ENCODE measurements around the gene E4F1. TPM values are rescaled to one million over a fixed set of nuclear protein-coding genes. Genes with fewer than 3 reads are reported as not detected.
A peak's percentile ranks its signal among the peaks of the same experiment; 100 is the strongest.
"Not testable (repeated sequence)": the region's sequence is repeated elsewhere in the genome, so short reads cannot be mapped to it uniquely, and the experiment has no call there.

Gene E4F1
- total RNA-seq, 1 donor from 2014 or later, result 28.6 TPM

GRCh38 chr16:2251296-2252111 lies 28.1 kb downstream of the E4F1 start, which contains the start of gene ECI1:
Gene ECI1 (minus strand): TSS chr16:2251587. CDS start chr16:2251566, 21 bp downstream.
- no peaks in the 10 kb centered on the region for H3K36me3 ChIP-seq (ENCODE audit: control insufficient read depth, insufficient read depth, low read length)
- H3K27me3 ChIP-seq (ENCODE audit: control insufficient read depth, insufficient read depth, low read length), result no peaks in the 10 kb centered on the region
- TF ChIP-seq CTCF (IDR thresholded peaks at IDR 0.05; ENCODE audit: insufficient read depth, low read length, poor library complexity, severe bottlenecking), result peak; percentile 76
- peak; percentile 50 for DNase-seq (ENCODE audit: low read depth)
- peak within 1 kb of the TSS; percentile 52 for H3K4me3 ChIP-seq (ENCODE audit: low read depth, low read length)

- no peaks in the 10 kb centered on the region for H3K36me3 ChIP-seq (ENCODE audit: control insufficient read depth, insufficient read depth, low read length)
- H3K27me3 ChIP-seq (ENCODE audit: control insufficient read depth, insufficient read depth, low read length), result no peaks in the 10 kb centered on the region
- DNase-seq (ENCODE audit: low read depth), result no peak
- TF ChIP-seq CTCF (IDR thresholded peaks at IDR 0.05; ENCODE audit: insufficient read depth, low read length, poor library complexity, severe bottlenecking), result no peak
- H3K4me3 ChIP-seq (ENCODE audit: low read depth, low read length), result no peak overlapping the region
Measured at GRCh38 chr16:2252806-2253148, 29.4 kb downstream of the E4F1 start.

GRCh38 chr16:2253293-2253692 lies 29.9 kb downstream of the E4F1 start:
- Histone ChIP-seq H3K4me3 (ENCODE audit: low read depth, low read length) (no peak overlapping the region), H3K36me3 (ENCODE audit: control insufficient read depth, insufficient read depth, low read length) (no peaks in the 10 kb centered on the region), H3K27me3 (ENCODE audit: control insufficient read depth, insufficient read depth, low read length) (no peaks in the 10 kb centered on the region)
- DNase-seq (ENCODE audit: low read depth), result no peak
- TF ChIP-seq CTCF (IDR thresholded peaks at IDR 0.05; ENCODE audit: insufficient read depth, low read length, poor library complexity, severe bottlenecking), result no peak

- H3K4me3 ChIP-seq (ENCODE audit: low read depth, low read length), result no peak overlapping the region
- H3K36me3 ChIP-seq (ENCODE audit: control insufficient read depth, insufficient read depth, low read length), result no peaks in the 10 kb centered on the region
- H3K27me3 ChIP-seq (ENCODE audit: control insufficient read depth, insufficient read depth, low read length), result no peaks in the 10 kb centered on the region
- TF ChIP-seq CTCF (IDR thresholded peaks at IDR 0.05; ENCODE audit: insufficient read depth, low read length, poor library complexity, severe bottlenecking), result no peak
- no peak for DNase-seq (ENCODE audit: low read depth)
Measured at GRCh38 chr16:2256531-2257140, 33.2 kb downstream of the E4F1 start.

GRCh38 chr16:2257726-2258125 lies 34.3 kb downstream of the E4F1 start:
- no peak for DNase-seq (ENCODE audit: low read depth)
- H3K36me3 ChIP-seq (ENCODE audit: control insufficient read depth, insufficient read depth, low read length), result peaks cover 3% of the 10 kb centered on the region

GRCh38 chr16:2258530-2258929 lies 35.1 kb downstream of the E4F1 start:
- H3K4me3 ChIP-seq (ENCODE audit: low read depth, low read length); H3K36me3 ChIP-seq (ENCODE audit: control insufficient read depth, insufficient read depth, low read length); DNase-seq (ENCODE audit: low read depth); H3K27me3 ChIP-seq (ENCODE audit: control insufficient read depth, insufficient read depth, low read length): not testable (repeated sequence)

More at GRCh38 chr16:2257726-2258125, 34.3 kb downstream of the E4F1 start:
- no peak overlapping the region for H3K4me3 ChIP-seq (ENCODE audit: low read depth, low read length)
- TF ChIP-seq CTCF (IDR thresholded peaks at IDR 0.05; ENCODE audit: insufficient read depth, low read length, poor library complexity, severe bottlenecking), result no peak
- H3K27me3 ChIP-seq (ENCODE audit: control insufficient read depth, insufficient read depth, low read length), result no peaks in the 10 kb centered on the region
